OCI-LY7 (cell line): ENCODE measurements around the gene UQCR10. TPM values are rescaled to one million over a fixed set of nuclear protein-coding genes. Genes with fewer than 3 reads are reported as not detected.

Experiments
- BruUV-seq: library from RNA; stranded (reverse); fragments of 400-500 nt; replicated peaks from 2 replicates; lab custom pipeline; 2021; lab: Mats Ljungman, UMichigan
- CTCF ChIA-PET: fragments of 300-600 bp; sonication (Branson Sonifier 250); formaldehyde crosslinking; loops from one replicate; lab custom pipeline; 2022; ENCODE audit warnings: antibody characterized with exemption; ENCODE audit not compliant: unreplicated experiment; lab: Charles Lee
- POLR2A ChIA-PET: fragments of 300-600 bp; sonication (Branson Sonifier 250); formaldehyde crosslinking; loops from one replicate; lab custom pipeline; 2022; ENCODE audit warnings: antibody characterized with exemption; lab: Charles Lee
- DNase-seq: peaks from one replicate; pipeline ENCODE4 v3.0.0-alpha.2; 2015; ENCODE audit warnings: low spot score
- H2AFZ ChIP-seq: fragments of 200-600 bp; sonication (generic), shearing (Covaris generic); 2 replicates; pipeline ENCODE4 v1.6.1; 2014; ENCODE audit warnings: mild to moderate bottlenecking, antibody characterized with exemption, low read length, moderate library complexity
- H3K27ac ChIP-seq: fragments of 200-600 bp; sonication (generic); 2 replicates; pipeline ENCODE4 v1.5.1; 2014; ENCODE audit warnings: mixed run types, low read depth, mild to moderate bottlenecking, moderate library complexity, low read length, inconsistent platforms; ENCODE audit not compliant: poor library complexity, severe bottlenecking
- H3K36me3 ChIP-seq: fragments of 200-600 bp; sonication (generic); 2 replicates; pipeline ENCODE4 v1.6.1; 2014; ENCODE audit warnings: mild to moderate bottlenecking, antibody characterized with exemption, low read length, moderate library complexity, mixed read lengths; ENCODE audit not compliant: insufficient read depth
- H3K4me1 ChIP-seq: fragments of 200-600 bp; sonication (generic); 2 replicates; pipeline ENCODE4 v1.5.1; 2014; ENCODE audit warnings: mild to moderate bottlenecking, low read length; ENCODE audit not compliant: insufficient read depth, poor library complexity, severe bottlenecking
- H3K4me2 ChIP-seq: fragments of 200-600 bp; sonication (generic); 2 replicates; pipeline ENCODE4 v1.6.1; 2014; ENCODE audit warnings: mild to moderate bottlenecking, low read length
- H3K4me3 ChIP-seq: fragments of 200-600 bp; sonication (generic); 2 replicates; pipeline ENCODE4 v1.5.1; 2014; ENCODE audit warnings: mild to moderate bottlenecking, low read depth, low read length; ENCODE audit not compliant: poor library complexity, severe bottlenecking
- H3K79me2 ChIP-seq: fragments of 200-600 bp; sonication (generic); 2 replicates; pipeline ENCODE4 v1.6.1; 2016; ENCODE audit warnings: low read depth, mild to moderate bottlenecking, low read length, moderate library complexity, mixed read lengths; ENCODE audit not compliant: insufficient read depth
- H3K9me2 ChIP-seq: fragments of 200-600 bp; sonication (generic); 2 replicates; pipeline ENCODE4 v1.6.1; 2016; ENCODE audit warnings: mild to moderate bottlenecking, low read length, mixed read lengths; ENCODE audit not compliant: insufficient read depth
- H3K9me3 ChIP-seq: fragments of 200-600 bp; sonication (generic); 2 replicates; pipeline ENCODE4 v1.6.1; 2014; ENCODE audit warnings: mild to moderate bottlenecking, mixed run types, low read length, mixed read lengths
- H4K20me1 ChIP-seq: fragments of 200-600 bp; sonication (generic); 2 replicates; pipeline ENCODE4 v1.6.1; 2014; ENCODE audit warnings: mild to moderate bottlenecking, antibody characterized with exemption, low read length, moderate library complexity, mixed read lengths; ENCODE audit not compliant: insufficient read depth
- CTCF ChIP-seq: fragments of 200-600 bp; sonication (generic); conservative IDR thresholded peaks from 2 replicates; pipeline ENCODE4 v1.5.1; 2014; ENCODE audit warnings: mild to moderate bottlenecking, antibody characterized with exemption, low read length, moderate library complexity, mixed read lengths
- EZH2phosphoT487 ChIP-seq: fragments of 200-600 bp; sonication (generic); IDR thresholded peaks from 2 replicates; pipeline ENCODE4 v1.6.1; 2018; ENCODE audit warnings: low read depth, borderline replicate concordance, mild to moderate bottlenecking, mixed run types, antibody characterized with exemption, low read length, moderate library complexity, mixed read lengths
- intact Hi-C: fragments of 100-400 bp; cut with micrococcal nuclease; formaldehyde crosslinking; loops from one replicate; pipeline ENCODE4 v1.10.0; 2022; ENCODE audit not compliant: unreplicated experiment
- total RNA-seq, 2 experiments: library from RNA; depleted of rRNA in 1 of 2; stranded (reverse); fragments of >200 nt in 1 of 2; shearing (Covaris generic) in 1 of 2; gene quantifications; 2 replicates each; pipeline ENCODE4 v1.2.3, GENCODE V29; 2014 to 2022

UQCR10 gene
- total RNA-seq, 2 experiments from 2014 or later = 104 to 108 TPM

- peaks cover 30% of the 10 kb centered on the region for H3K36me3 ChIP-seq
- H3K79me2 ChIP-seq = peaks cover 13% of the 10 kb centered on the region
- ChIA-PET CTCF (no interaction called here), POLR2A (interaction anchor here (0.6 to 0.7 kb wide), 3 partner anchors 8 to 422 kb away, joined by 3 to 7 read pairs (median 4); no protein-coding TSS in a partner anchor)
- TF ChIP-seq CTCF = no peak
- TF ChIP-seq EZH2phosphoT487 = no peak
- DNase-seq = no peak
- no peak overlapping the region for H2AFZ ChIP-seq
- no peak overlapping the region for H3K27ac ChIP-seq
- H3K4me2 ChIP-seq = no peak overlapping the region
- no TSS peak for BruUV-seq
- no peaks in the 10 kb centered on the region for H4K20me1 ChIP-seq
- H3K9me2 ChIP-seq = no peaks in the 10 kb centered on the region
- no peak overlapping the region for H3K4me3 ChIP-seq
- H3K9me3 ChIP-seq = no peaks in the 10 kb centered on the region
- intact Hi-C loops = no loop called here
- peaks cover 3% of the 10 kb centered on the region for H3K4me1 ChIP-seq
Observed at GRCh38 chr22:29773233-29773632, 6.1 kb downstream of the UQCR10 start.

- H3K4me3 ChIP-seq = no peak overlapping the region
- no peaks in the 10 kb centered on the region for H3K9me3 ChIP-seq
- H3K36me3 ChIP-seq = no peaks in the 10 kb centered on the region
- no peaks in the 10 kb centered on the region for H3K4me1 ChIP-seq
- DNase-seq = no peak
- POLR2A ChIA-PET = no interaction called here
- no peak for TF ChIP-seq CTCF
- TF ChIP-seq EZH2phosphoT487 = no peak
- CTCF ChIA-PET = no interaction called here
- intact Hi-C loops = no loop called here
- H3K27ac ChIP-seq = no peak overlapping the region
- no peaks in the 10 kb centered on the region for H4K20me1 ChIP-seq
- H3K79me2 ChIP-seq = no peaks in the 10 kb centered on the region
- H3K4me2 ChIP-seq = no peak overlapping the region
- no peaks in the 10 kb centered on the region for H3K9me2 ChIP-seq
- no TSS peak for BruUV-seq
- no peak overlapping the region for H2AFZ ChIP-seq
Observed at GRCh38 chr22:29780220-29780619, 13.1 kb downstream of the UQCR10 start.

GRCh38 chr22:29780748-29781676 lies 13.8 kb downstream of the UQCR10 start:
- CTCF ChIA-PET = no interaction called here

More at GRCh38 chr22:29780748-29781676, 13.8 kb downstream of the UQCR10 start:
- no peaks in the 10 kb centered on the region for H3K4me1 ChIP-seq
- POLR2A ChIA-PET = interaction anchor here (0.7 to 1.1 kb wide), 2 partner anchors 8 to 21 kb away, joined by 3 to 4 read pairs; no protein-coding TSS in a partner anchor
- H3K9me2 ChIP-seq = no peaks in the 10 kb centered on the region
- H2AFZ ChIP-seq = no peak overlapping the region
- no peak for DNase-seq
- H4K20me1 ChIP-seq = no peaks in the 10 kb centered on the region
- no peak overlapping the region for H3K4me3 ChIP-seq
- no peaks in the 10 kb centered on the region for H3K79me2 ChIP-seq
- intact Hi-C loops = no loop called here
- no peaks in the 10 kb centered on the region for H3K36me3 ChIP-seq
- no peaks in the 10 kb centered on the region for H3K9me3 ChIP-seq
- TF ChIP-seq EZH2phosphoT487 = no peak
- TF ChIP-seq CTCF = no peak
- H3K4me2 ChIP-seq = no peak overlapping the region
- H3K27ac ChIP-seq = no peak overlapping the region
- BruUV-seq = no TSS peak
